ENCODE measurements around the gene TOP3B.

Gene TOP3B

GRCh38 chr22:21928048-21928447 is 54.5 kb downstream of the TOP3B start:
- H3K4me3 ChIP-seq (ENCODE audit: low read length), result no peak overlapping the region
- H3K9ac ChIP-seq (ENCODE audit: low read depth, low read length), result no peak overlapping the region
- H3K27me3 ChIP-seq (ENCODE audit: insufficient read depth, low read length), result no peaks in the 10 kb centered on the region
- no peak overlapping the region for H3K27ac ChIP-seq (ENCODE audit: low read depth, low read length)
- H3K36me3 ChIP-seq (ENCODE audit: insufficient read depth, low read length), result peaks cover 26% of the 10 kb centered on the region
- WGBS, result 92% methylated on average over 12 of the region's 12 CpGs
- no peaks in the 10 kb centered on the region for H3K9me3 ChIP-seq (ENCODE audit: insufficient read depth, low read depth, low read length)
- H3K4me1 ChIP-seq (ENCODE audit: insufficient read depth, low read length), result peaks cover 20% of the 10 kb centered on the region

DNA sequence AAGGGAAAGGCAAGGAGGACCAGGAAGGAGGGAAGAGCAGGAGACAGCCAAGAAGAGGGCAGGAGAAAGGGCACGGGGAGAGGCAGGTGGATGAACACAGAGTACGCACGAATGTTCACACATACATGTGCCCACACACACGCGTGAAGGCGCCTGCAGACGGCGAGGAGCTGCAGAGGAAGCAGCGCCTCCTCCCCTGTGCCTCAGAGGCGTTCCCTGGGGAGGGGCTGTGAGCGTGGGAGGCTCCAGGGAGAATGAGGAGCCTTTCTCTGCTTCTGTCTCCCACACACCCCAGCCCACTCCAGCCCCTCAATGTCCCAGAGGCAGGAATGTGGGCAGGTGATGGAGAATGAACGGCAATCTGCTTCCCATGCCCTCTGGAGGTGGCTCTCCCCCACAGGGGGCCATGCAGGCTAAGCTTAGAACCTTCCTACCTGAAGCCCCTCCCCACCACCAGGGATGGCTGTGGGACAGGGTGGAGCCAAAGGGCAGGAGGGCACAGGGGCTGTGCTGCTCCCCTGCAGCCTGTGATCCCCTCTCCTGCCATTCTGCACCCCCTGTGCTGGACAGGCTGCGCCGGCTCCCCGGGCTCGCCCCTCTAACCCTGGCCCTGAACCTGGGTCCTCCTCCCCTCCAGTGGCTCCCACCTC is 55.3 kb downstream of the TOP3B start:
- WGBS, result 93% methylated on average over 13 of the region's 16 CpGs
- Histone ChIP-seq H3K9me3 (ENCODE audit: insufficient read depth, low read depth, low read length) (no peaks in the 10 kb centered on the region), H3K9ac (ENCODE audit: low read depth, low read length) (no peak overlapping the region), H3K4me1 (ENCODE audit: insufficient read depth, low read length) (peaks cover 24% of the 10 kb centered on the region), H3K27me3 (ENCODE audit: insufficient read depth, low read length) (no peaks in the 10 kb centered on the region), H3K4me3 (ENCODE audit: low read length) (no peak overlapping the region), H3K27ac (ENCODE audit: low read depth, low read length) (no peak overlapping the region), H3K36me3 (ENCODE audit: insufficient read depth, low read length) (peaks cover 21% of the 10 kb centered on the region)

GRCh38 chr22:21926728-21927127 is 55.9 kb downstream of the TOP3B start:
- no peak overlapping the region for H3K4me3 ChIP-seq (ENCODE audit: low read length)
- H3K27me3 ChIP-seq (ENCODE audit: insufficient read depth, low read length), result no peaks in the 10 kb centered on the region
- H3K4me1 ChIP-seq (ENCODE audit: insufficient read depth, low read length), result peaks cover 30% of the 10 kb centered on the region
- peaks cover 20% of the 10 kb centered on the region for H3K36me3 ChIP-seq (ENCODE audit: insufficient read depth, low read length)
- no peak overlapping the region for H3K27ac ChIP-seq (ENCODE audit: low read depth, low read length)
- H3K9me3 ChIP-seq (ENCODE audit: insufficient read depth, low read depth, low read length), result no peaks in the 10 kb centered on the region
- no peak overlapping the region for H3K9ac ChIP-seq (ENCODE audit: low read depth, low read length)
- 81% methylated on average over 4 of the region's 4 CpGs for WGBS

DNA sequence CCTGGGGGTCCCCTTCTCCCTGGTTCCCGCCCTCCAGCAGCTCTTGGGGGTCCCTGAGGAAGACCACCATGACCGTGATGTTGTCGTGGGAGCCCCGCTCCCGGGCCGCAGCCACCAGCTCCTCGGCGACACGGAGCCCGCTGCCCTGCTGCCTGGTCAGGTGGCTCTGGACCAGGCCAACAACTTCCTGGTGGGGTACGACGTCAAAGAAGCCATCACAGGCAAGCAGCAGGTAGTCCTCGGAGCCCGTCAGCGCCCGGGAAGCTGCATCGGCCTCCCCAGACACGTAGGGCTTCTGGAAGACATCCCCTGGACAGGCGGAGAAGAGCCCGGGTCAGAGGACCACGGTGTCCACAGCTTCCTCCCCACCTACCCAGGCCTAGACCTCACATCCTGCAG is 59.4 kb downstream of the TOP3B start:
- Histone ChIP-seq H3K9me3 (ENCODE audit: insufficient read depth, low read depth, low read length) (no peaks in the 10 kb centered on the region), H3K9ac (ENCODE audit: low read depth, low read length) (no peak overlapping the region; the same call in 1 of the 2 replicates), H3K4me3 (ENCODE audit: low read length) (no peak overlapping the region), H3K27me3 (ENCODE audit: insufficient read depth, low read length) (no peaks in the 10 kb centered on the region), H3K4me1 (ENCODE audit: insufficient read depth, low read length) (peaks cover 52% of the 10 kb centered on the region), H3K27ac (ENCODE audit: low read depth, low read length) (no peak overlapping the region), H3K36me3 (ENCODE audit: insufficient read depth, low read length) (no peaks in the 10 kb centered on the region)
- 96% methylated on average over 21 of the region's 21 CpGs for WGBS

DNA sequence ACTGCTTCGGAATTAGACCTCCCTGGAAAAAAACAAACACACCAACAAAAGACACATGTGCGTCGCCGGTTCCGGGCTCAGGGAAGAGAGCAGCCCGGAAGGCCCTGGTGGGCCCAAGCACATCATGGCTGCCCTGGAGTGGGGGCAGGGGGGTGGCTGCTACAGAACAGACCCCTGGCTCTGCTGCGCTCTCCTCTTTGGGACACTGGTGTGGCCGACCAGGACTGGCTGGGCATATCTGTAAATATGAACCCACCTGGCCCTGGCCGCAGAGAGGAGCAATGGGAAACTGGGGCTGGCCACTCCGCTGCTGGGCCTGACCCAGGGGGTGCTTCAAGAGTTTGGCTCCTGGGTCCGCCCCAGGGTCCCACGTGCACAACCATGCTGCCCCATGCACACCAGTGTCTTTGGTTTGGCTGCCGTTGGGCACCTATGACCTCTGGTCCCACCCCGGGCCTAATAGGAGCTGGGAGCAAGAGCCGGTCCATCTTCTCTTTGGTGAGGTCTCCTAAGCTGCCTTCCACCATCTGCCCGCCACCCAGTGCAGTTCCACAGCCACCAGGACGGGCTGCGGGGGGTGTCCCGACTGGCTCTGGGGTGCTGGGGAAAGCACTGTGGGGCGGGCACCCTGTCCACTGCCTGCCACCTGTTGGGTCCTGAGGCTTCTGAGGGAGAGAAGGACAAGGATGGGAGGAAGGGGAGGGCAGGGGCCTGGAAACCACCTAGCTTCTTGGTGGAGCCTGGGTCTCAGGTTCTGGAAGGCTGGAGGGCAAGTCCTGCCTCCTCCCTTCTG is 60.0 kb downstream of the TOP3B start:
- Histone ChIP-seq H3K27ac (ENCODE audit: low read depth, low read length) (peak overlapping the region; percentile 86), H3K27me3 (ENCODE audit: insufficient read depth, low read length) (no peaks in the 10 kb centered on the region), H3K4me1 (ENCODE audit: insufficient read depth, low read length) (peaks cover 54% of the 10 kb centered on the region), H3K9ac (ENCODE audit: low read depth, low read length) (peak overlapping the region; percentile 59), H3K36me3 (ENCODE audit: insufficient read depth, low read length) (no peaks in the 10 kb centered on the region), H3K9me3 (ENCODE audit: insufficient read depth, low read depth, low read length) (no peaks in the 10 kb centered on the region), H3K4me3 (ENCODE audit: low read length) (no peak overlapping the region)
- 87% methylated on average over 20 of the region's 20 CpGs for WGBS

DNA sequence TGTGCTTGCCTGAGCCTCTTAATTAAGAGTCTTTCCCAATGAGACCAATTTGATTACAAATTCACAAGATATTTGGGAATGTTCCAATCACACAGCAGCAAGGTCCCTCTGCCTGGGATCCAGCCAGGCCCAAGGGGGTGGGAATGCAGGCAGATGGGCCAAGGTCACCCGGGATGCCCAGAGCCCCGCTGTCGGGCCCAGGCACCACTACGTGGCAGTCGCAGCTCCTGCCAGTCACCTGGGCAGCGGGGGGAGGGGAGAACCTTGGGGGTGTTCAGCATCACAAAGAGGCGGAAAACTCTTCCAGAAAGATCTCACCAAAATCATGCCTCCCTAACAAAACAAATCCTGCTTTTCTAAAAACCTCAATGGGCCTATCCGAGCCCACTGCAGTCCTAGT is 60.9 kb downstream of the TOP3B start:
- H3K4me1 ChIP-seq (ENCODE audit: insufficient read depth, low read length), result peaks cover 54% of the 10 kb centered on the region
- H3K27me3 ChIP-seq (ENCODE audit: insufficient read depth, low read length), result no peaks in the 10 kb centered on the region
- H3K9me3 ChIP-seq (ENCODE audit: insufficient read depth, low read depth, low read length), result no peaks in the 10 kb centered on the region
- H3K9ac ChIP-seq (ENCODE audit: low read depth, low read length), result peak overlapping the region; percentile 59
- H3K4me3 ChIP-seq (ENCODE audit: low read length), result no peak overlapping the region
- 51% methylated on average over 8 of the region's 8 CpGs for whole genome bisulfite sequencing
- peak overlapping the region; percentile 86 for H3K27ac ChIP-seq (ENCODE audit: low read depth, low read length)
- no peaks in the 10 kb centered on the region for H3K36me3 ChIP-seq (ENCODE audit: insufficient read depth, low read length)

- Histone ChIP-seq H3K27ac (ENCODE audit: low read depth, low read length) (peak overlapping the region; percentile 86), H3K4me1 (ENCODE audit: insufficient read depth, low read length) (peaks cover 53% of the 10 kb centered on the region), H3K36me3 (ENCODE audit: insufficient read depth, low read length) (no peaks in the 10 kb centered on the region), H3K27me3 (ENCODE audit: insufficient read depth, low read length) (no peaks in the 10 kb centered on the region), H3K4me3 (ENCODE audit: low read length) (no peak overlapping the region), H3K9ac (ENCODE audit: low read depth, low read length) (peak overlapping the region; percentile 59), H3K9me3 (ENCODE audit: insufficient read depth, low read depth, low read length) (no peaks in the 10 kb centered on the region)
- WGBS, result 72% methylated on average over 13 of the region's 13 CpGs
These were observed 61.3 kb downstream of the TOP3B start for GRCh38 chr22:21921184-21921721.

- H3K4me1 ChIP-seq (ENCODE audit: insufficient read depth, low read length), result peaks cover 48% of the 10 kb centered on the region
- H3K36me3 ChIP-seq (ENCODE audit: insufficient read depth, low read length), result no peaks in the 10 kb centered on the region
- 92% methylated on average over 16 of the region's 16 CpGs for WGBS
- peak overlapping the region; percentile 7; the same call in 1 of the 2 replicates for H3K27ac ChIP-seq (ENCODE audit: low read depth, low read length)
- no peak overlapping the region for H3K4me3 ChIP-seq (ENCODE audit: low read length)
- no peaks in the 10 kb centered on the region for H3K27me3 ChIP-seq (ENCODE audit: insufficient read depth, low read length)
- peak overlapping the region; percentile 17; the same call in 1 of the 2 replicates for H3K9ac ChIP-seq (ENCODE audit: low read depth, low read length)
- H3K9me3 ChIP-seq (ENCODE audit: insufficient read depth, low read depth, low read length), result no peaks in the 10 kb centered on the region
These were observed 62.0 kb downstream of the TOP3B start for GRCh38 chr22:21920341-21921183.

DNA sequence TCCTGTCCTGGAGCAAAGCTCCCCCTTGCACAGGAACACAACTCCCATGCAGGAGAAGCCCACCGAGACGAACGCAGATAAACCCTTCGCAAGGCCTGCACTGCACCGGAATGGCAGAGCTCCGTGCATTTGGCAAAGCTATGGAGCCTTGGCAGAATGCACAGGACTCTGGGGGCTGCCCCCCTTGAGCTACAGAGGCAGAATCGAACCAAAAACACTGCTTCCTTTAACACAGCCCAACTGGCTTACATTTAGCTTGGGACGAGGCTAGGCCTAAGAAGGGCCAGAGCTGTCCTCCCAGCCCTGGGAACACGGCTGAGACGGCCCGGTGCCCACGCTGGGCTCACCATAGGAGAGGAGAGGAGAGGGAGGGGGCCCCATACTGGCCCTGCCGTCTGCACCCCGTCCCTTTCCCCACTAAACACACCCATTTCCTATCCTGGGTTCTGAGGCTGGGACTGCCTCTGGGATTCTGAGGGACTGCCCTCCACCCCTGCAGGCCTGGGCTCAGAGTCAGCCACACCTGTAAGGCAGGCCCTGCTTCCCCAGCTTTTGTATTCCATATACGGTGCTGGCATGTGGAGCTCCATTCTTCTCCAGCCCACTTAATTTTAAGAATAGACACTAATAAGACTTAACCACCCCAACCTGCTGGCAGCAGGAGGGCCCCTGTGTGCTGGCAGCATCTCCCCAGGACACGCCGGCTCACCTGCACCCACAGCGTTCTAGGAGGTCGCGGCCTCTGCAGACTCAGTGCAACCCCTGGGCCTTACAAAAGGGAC is 62.9 kb downstream of the TOP3B start:
- WGBS, result 88% methylated on average over 20 of the region's 20 CpGs
- Histone ChIP-seq H3K9ac (ENCODE audit: low read depth, low read length) (no peak overlapping the region), H3K4me3 (ENCODE audit: low read length) (no peak overlapping the region), H3K4me1 (ENCODE audit: insufficient read depth, low read length) (peaks cover 43% of the 10 kb centered on the region), H3K9me3 (ENCODE audit: insufficient read depth, low read depth, low read length) (no peaks in the 10 kb centered on the region), H3K27ac (ENCODE audit: low read depth, low read length) (peak overlapping the region; percentile 15; the same call in 1 of the 2 replicates), H3K36me3 (ENCODE audit: insufficient read depth, low read length) (no peaks in the 10 kb centered on the region), H3K27me3 (ENCODE audit: insufficient read depth, low read length) (no peaks in the 10 kb centered on the region)

GRCh38 chr22:21918466-21919185 is 64.0 kb downstream of the TOP3B start:
- Histone ChIP-seq H3K27me3 (ENCODE audit: insufficient read depth, low read length) (no peaks in the 10 kb centered on the region), H3K9ac (ENCODE audit: low read depth, low read length) (no peak overlapping the region), H3K36me3 (ENCODE audit: insufficient read depth, low read length) (no peaks in the 10 kb centered on the region), H3K9me3 (ENCODE audit: insufficient read depth, low read depth, low read length) (no peaks in the 10 kb centered on the region), H3K27ac (ENCODE audit: low read depth, low read length) (no peak overlapping the region), H3K4me3 (ENCODE audit: low read length) (no peak overlapping the region), H3K4me1 (ENCODE audit: insufficient read depth, low read length) (peaks cover 43% of the 10 kb centered on the region)
- 97% methylated on average over 11 of the region's 12 CpGs for WGBS

Data from HUES64 (cell line).